Stimulated activated CD8-positive, alpha-beta memory T cell treated with anti-CD3 and anti-CD28 coated beads, Interleukin-7, amount 100 ng/mL, for 1 hour (primary cell): ENCODE measurements around the gene CLSTN2.

ENCODE experiments used
- DNase-seq, 2 donors: peaks; one replicate each; pipeline ENCODE4 v3.0.0-alpha.2; 2020; ENCODE audit warnings: low read depth in 2 of 2

CLSTN2 gene

DNA sequence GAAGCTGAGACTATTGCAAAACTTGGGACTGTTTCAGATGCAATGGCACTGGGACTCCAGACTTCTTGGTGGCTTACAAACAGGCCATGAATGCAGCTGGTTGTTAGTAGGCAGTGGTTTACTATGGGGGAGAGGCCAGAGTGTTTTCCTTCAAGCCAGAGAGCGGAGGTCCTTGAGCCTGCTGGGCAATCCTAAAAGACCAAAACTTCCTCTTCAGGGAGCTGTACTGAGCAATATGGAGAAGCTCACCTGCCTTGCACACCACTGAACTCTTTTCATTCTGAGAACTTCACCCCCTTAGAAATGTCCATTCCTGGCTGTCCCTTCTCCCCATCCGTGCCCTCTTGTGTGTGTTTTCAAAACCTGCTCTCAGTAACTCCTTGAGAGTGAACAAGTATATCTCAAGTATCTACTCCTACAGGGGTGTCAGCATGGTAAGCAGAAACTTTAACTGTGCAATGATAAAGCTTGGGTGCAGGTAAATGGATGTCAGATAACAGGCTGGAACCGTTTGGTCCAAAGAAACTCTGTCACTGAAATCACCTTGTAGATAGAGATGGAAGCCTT is 213.9 kb downstream of the CLSTN2 start:
- DNase-seq = no peak

GRCh38 chr3:140151321-140151720 is 216.3 kb downstream of the CLSTN2 start:
- no peak for DNase-seq

- DNase-seq = no peak
These were observed 218.1 kb downstream of the CLSTN2 start for GRCh38 chr3:140152851-140153639.

- no peak for DNase-seq
These were observed 218.8 kb downstream of the CLSTN2 start for GRCh38 chr3:140153736-140154135.

GRCh38 chr3:140157161-140157560 is 222.2 kb downstream of the CLSTN2 start:
- DNase-seq = no peak

DNA sequence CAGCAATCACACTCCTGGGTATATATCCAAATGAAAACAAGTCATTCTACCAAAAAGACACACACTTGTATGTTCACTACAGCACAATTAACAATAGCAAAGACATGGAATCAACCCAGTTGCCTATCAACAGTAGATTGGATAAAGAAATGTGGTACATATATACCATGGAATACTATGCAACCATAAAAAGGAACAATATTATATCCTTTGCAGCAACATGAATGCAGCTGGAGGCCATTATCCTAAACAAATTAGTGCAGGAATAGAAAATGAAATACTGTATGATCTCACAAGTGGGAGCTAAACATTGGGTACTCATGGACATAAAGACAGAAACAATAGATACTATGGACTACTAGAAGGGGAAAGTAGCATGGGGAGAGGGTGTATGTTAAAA is 224.7 kb downstream of the CLSTN2 start:
- DNase-seq = no peak

DNA sequence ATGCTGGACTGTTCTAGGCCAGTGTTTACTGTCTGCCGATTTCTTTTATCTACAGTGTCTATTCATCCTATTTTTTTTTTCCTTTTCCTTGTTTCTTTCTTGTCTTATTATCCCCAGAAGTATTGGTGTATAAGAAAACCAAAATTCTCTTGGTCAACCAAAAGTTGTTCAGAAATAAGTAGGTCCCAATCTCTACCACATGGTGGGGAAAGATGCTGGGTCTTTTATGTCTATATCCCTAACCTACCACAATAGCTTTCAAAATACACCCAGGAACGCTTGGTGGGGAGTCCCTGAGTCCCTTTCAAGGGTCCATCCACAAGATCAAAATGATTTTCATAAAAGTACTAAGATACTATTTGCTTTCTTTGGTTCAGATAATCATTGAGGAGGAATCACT is 225.6 kb downstream of the CLSTN2 start:
- no peak for DNase-seq

GRCh38 chr3:140162551-140162950 is 227.6 kb downstream of the CLSTN2 start:
- DNase-seq = no peak

- no peak for DNase-seq
These were observed 228.3 kb downstream of the CLSTN2 start for GRCh38 chr3:140163159-140163763.

DNA sequence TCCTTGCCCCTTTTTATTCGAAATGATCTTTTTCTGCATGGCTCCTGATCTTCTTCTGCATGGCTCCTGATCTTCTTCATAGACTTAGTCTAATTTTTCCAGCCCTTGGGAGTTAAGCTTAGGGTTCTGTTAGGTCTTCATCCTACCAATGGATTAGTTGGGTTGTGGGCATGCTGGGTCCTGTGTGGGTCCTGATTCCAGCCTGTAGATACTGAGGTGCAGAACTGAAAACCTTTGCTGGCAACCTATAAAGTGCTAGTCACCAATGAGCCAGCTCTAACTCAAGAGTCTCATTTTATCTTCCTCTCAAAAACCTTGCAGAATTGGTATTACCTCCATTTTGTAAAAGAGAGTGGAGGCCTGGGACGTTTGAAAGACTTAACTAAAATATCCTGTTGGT is 229.2 kb downstream of the CLSTN2 start:
- DNase-seq = no peak

- DNase-seq = no peak
These were observed 230.1 kb downstream of the CLSTN2 start for GRCh38 chr3:140164922-140165590.

GRCh38 chr3:140165781-140166180 is 230.8 kb downstream of the CLSTN2 start:
- no peak for DNase-seq

DNA sequence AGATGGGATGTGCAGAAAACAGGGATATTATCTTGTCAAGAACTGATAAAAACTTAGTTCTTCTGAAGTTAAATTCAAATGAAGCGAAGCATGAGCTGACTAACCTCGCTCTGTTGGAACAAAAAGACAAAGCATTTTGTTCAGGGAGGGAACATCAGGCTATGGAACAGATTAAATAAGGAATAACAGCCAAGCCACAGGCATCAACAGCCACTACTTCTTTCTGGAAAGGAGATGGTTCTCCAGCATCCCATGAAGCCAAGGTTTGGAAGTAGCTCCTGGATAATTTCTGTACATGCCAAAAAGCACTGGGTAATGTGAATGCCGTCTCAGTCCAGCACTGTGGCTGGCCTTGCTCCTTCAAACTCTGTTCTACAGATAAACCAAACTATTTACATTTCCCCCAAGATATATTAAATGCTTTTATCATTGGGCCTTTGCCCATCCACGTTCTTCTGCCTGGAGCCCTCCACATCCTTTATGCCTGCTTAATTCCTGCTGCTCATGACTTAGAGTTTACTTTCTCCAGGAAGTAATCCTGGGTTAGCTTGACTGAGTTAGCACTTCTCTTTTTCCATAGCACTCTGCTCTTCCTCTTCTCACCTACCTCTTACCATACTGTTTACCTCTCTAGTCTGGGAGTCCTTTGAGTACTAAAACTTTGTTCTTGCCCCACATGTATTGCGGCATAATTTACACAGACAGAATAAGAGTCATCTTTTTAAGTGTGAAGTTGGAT is 232.0 kb downstream of the CLSTN2 start:
- DNase-seq = no peak

DNA sequence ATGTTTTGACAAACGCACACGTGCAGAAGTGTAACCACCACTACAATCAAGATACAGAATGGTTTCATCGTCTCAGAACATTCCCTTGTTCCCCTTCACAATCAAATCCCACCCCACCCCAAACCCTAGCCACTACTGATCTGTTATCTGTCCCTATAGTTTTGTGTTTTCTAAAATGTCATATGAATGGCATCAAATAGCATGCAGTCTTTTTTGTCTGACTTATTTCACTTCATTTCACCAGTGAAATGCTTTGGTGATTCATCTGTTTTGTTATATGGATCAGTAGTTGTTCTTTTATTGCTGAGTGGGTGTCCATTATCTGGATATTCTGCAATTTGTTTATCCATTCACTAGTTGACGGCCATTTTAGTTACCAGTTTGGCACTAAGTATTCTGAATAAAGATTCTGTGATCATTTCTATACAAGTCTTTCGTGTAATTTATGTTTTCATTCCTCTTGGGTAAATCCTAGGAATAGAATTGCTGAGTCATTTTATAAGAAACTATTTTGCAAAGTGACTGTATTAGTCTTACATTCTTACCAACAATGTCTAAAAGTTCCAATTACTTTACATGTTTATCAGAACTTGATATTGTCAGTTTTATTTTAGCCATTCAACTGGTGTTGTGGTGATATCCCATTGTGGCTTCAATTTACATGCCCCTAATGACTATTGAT is 232.8 kb downstream of the CLSTN2 start:
- no peak for DNase-seq

DNA sequence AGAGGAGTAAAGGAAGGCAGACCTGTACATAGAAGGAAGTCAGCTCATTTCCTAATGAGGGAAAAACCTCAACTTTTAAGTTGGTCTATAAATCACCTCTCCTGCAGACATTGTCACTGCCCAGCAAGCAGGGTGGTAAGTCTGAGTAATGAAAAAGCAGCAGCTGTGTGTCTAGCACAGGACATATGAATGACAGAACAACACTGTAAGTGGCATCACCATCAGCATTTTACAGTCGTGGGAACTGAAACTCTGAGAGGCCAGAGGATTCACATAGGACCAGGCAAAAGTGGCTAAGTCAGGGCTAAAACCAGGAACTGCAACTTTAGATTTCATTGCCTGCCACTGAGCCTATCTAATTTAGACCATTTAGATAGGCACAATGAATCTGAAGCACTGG is 235.6 kb downstream of the CLSTN2 start:
- DNase-seq = no peak

- no peak for DNase-seq
These were observed 241.5 kb downstream of the CLSTN2 start for GRCh38 chr3:140176526-140176925.

DNA sequence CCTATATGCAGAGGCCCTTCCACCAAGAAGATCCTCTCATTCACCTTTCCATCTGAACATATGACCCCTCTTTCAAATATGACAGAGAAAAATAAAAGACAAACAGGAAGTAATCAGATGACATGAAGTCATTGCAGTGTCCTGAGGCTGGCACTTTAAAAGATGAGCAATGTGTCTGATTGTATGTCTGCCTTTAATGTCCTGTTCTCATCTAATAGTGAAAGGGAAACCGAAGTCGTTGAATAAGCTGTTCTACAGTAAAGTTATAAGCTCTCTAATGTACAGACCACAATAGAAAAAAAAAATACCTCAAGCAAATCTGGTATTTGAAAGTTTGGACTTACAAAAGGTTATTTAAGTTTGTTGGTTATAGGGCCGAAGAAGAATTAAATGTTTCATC is 243.0 kb downstream of the CLSTN2 start:
- DNase-seq = no peak

DNA sequence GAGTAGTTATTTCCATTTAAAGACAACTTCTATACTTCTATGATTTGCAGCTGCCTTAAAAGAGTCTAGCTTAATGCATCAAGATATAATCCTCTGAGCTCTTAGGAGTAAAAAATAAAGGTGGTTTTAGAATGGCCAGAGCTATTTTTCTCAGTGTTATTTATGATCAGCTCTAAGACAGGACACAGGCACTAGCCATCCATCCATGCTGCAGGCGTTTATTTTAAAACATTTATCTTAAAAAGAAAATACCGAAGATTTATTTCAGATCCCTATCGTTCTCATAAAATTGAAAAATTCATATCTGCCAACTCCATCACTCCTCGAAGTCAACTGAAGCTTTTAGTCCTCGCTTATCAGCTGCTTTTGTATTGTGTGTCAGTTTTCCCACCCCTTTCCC is 243.5 kb downstream of the CLSTN2 start:
- no peak for DNase-seq

GRCh38 chr3:140180603-140181002 is 245.6 kb downstream of the CLSTN2 start:
- no peak for DNase-seq

GRCh38 chr3:140185375-140185774 is 250.4 kb downstream of the CLSTN2 start:
- DNase-seq = no peak

- no peak for DNase-seq
These were observed 251.5 kb downstream of the CLSTN2 start for GRCh38 chr3:140186421-140186920.
